SHP77 (cell line): ENCODE data around the gene SLCO2A1.

ENCODE experiments used
- DNase-seq, 2 experiments: peaks; one replicate each; lab custom pipeline; 2025; lab: John Stamatoyannopoulos, UW

The SLCO2A1 gene

GRCh38 chr3:133884054-133884886, 145.5 kb downstream of the SLCO2A1 start:
- DNase-seq: no peak

GRCh38 chr3:133883641-133884040, 146.1 kb downstream of the SLCO2A1 start:
- DNase-seq: no peak

DNA sequence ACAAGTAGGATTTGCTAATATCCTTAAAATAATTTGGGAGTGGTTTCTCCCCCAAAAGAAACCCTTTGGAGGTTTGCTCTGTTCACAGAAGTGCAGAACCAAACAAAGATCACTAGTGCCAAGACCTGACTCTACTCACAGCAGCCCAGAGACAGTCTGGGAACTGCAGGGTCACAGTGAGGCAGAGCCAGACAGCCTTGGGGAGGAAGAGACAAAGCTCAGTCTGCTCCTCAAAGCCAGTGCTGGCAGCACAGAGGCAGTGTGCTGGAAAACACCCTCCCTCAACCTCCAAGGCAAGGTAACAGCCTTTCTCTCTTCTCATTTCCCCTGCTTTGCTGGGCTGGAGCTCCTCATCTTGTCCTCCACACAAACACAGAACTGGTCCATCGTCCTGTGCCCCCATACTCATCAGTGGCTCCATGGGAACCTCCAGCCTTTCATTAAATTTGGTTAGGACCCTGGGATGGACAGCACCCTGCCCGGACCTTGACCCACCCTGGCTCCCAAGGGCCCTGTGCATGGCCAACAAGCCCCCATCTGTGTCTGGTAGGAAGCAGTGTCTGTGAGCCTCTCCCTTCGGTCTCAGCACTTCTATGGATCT, 146.6 kb downstream of the SLCO2A1 start:
- no peak for DNase-seq

DNA sequence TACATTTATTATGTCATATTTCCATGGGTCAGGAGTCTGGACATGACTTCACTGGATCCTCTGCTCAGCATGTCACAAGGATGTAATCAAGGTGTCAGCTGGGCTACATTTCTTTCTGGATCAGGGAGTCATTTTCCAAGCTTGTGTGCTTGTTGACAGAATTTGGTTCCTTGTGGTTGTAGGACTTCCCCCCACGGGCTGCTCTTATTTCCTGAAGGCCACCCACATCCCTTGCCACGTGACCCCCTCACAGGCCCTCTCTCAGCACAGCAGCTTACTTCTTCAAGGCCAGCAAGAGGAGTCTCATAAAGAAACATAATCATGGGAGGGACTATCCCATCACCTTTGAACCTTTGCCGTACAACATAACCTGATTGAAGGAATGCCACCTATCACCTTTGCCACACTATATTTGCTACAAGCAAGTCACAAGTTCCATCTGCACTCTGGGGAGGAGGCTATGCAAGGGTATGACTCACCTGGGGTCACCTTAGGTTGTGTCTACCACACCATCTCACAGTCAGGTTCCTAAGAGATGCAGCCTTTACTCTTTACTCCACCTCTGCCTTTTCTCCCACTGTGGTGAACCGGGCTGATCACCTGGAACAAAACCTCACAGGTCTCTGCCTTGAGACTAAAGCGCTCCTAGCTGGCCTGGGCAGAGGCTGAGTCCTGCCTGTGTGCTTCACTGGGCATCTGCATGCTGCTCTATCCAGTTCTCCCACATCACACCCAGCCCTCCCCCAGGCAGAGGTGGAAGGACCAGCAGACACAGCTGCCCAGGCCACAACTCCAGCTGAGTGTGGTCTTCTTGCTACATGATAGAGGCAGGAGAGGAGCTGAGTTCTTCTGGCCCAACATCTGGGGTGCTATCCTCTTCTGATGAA, 147.5 kb downstream of the SLCO2A1 start:
- no peak for DNase-seq

- no peak for DNase-seq
These were observed 148.2 kb downstream of the SLCO2A1 start for GRCh38 chr3:133881492-133881891.

GRCh38 chr3:133880886-133881455, 148.8 kb downstream of the SLCO2A1 start:
- no peak for DNase-seq

- no peak for DNase-seq
These were observed 149.4 kb downstream of the SLCO2A1 start for GRCh38 chr3:133880287-133880686.

- DNase-seq: no peak
These were observed 151.2 kb downstream of the SLCO2A1 start for GRCh38 chr3:133878518-133878917.
